Measurements from ENCODE around the gene LRP10.

GRCh38 chr14:22918804-22919600 is 47.5 kb downstream of the LRP10 start, which contains the start of gene RBM23:
- no peak for TF ChIP-seq CTCF (IDR thresholded peaks at IDR 0.05)
- no peak for TF ChIP-seq EZH2 (IDR thresholded peaks at IDR 0.05; ENCODE audit: borderline replicate concordance, insufficient read depth, low read depth, low read length, poor library complexity, severe bottlenecking)
